Activated CD4-positive, CD25-positive, alpha-beta regulatory T cell treated with anti-CD3 and anti-CD28 coated beads, Interleukin-2, amount 50 U/mL, for 24 hours (primary cell): ENCODE results near the gene TMPRSS5.
"Not testable (repeated sequence)": the region's sequence is repeated elsewhere in the genome, so short reads cannot be mapped to it uniquely, and the experiment has no call there.

Source experiments
- ATAC-seq, 2 donors: fragments of 150-1000 bp; cut with Tn5 transposase; one replicate each; pipeline ENCODE4 v1.10.0; 2021; ENCODE audit warnings: mild to moderate bottlenecking in 1 of 2, moderate library complexity in 1 of 2

TMPRSS5 gene

DNA sequence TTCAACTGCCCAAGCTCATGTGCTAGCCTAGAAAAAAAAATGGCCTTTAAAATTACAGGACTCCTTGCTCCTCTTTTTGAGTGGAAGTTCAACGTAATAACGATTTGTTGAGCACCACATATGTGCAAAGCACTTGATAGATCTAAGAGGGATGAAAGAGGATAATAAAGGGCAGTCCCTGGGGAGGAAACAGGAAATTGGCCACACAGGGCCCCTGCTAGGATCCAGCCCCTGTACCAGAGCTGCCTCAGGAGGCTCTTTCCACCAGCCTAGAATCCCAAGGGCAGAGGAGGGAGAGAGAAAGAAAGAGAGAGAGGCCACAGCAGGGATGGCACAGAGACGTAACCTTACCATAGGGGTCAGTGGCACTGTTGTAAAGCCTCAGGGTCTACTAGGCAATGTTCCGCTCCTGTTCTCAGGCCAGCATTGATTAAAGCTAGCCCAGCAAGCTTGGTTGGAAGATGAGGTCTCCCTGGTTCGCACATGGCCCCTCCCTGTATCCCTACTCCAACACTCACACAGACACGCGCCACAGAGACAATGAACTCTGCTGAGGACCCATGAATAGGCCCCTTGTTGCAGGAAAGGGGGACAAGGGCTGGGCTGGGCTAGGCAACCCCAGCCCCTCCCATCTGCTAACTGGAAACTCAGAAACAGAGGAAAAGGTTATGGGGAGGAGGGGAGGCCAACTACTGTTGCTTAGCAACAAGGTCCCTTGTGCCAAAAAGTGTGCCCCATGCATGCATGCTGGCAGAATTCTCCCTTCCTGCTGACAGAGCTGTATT lies at the start of gene TMPRSS5:
TSS of gene TMPRSS5 (minus strand) at position 438 of the 785 bp plus-strand sequence. CDS start at position 354, 84 bp downstream.
- ATAC-seq, result no peak

DNA sequence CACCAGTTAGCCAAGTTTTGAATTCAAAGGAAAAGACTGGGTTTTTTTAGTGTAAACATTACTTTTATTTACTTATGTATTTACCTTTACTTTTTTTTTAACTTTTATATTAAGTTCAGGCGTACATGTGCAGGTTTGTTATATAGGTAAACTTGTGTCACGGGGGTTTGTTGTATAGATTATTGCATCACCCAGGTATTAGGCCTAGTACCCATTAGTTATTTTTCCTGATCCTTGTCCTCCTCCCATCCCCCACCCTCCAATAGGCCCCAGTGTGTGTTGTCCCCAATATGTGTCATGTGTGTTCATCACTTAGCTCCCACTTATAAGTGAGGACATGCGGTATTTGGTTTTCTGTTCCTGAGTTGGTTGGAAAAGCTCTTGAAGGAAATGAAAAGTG lies 46.8 kb upstream of the TMPRSS5 start:
- no peak for ATAC-seq

DNA sequence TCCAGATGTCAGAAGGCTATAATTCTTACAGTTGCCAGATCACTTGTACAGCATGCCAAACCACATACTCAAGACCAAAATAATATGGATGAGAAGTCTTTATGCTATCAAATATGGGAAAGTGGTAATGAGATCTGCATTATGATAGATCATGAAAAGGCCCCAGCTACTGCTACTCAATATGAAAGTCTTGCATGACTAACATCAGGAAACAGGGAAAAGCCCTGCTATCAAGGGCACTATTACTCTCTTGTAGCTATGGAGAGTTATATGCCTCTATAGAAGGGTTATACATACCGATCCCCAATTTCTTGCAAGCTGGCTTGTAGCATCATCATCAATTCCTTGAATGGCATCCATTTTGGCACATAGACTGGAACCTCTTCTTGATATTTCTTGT lies 30.2 kb upstream of the TMPRSS5 start:
- ATAC-seq, result no peak

DNA sequence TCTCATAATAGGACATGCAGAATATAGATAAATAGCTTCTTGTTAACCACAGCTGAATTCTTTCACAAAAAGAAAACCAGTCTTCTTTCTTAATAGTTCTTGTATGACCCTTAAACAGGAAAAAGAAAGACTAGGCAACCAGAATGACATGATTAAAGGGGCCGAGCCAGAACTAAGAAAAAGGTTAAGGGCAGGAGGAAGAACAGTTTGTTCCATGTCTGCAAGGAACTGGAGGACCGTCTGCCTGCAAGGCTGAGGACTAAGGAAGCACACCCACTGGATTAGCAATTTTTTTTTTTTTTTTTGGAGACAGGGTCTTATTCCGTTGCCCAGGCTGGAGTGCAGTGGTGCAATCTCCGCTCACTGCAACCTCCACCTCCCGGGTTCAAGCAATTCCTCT lies 26.0 kb upstream of the TMPRSS5 start:
- no peak for ATAC-seq

DNA sequence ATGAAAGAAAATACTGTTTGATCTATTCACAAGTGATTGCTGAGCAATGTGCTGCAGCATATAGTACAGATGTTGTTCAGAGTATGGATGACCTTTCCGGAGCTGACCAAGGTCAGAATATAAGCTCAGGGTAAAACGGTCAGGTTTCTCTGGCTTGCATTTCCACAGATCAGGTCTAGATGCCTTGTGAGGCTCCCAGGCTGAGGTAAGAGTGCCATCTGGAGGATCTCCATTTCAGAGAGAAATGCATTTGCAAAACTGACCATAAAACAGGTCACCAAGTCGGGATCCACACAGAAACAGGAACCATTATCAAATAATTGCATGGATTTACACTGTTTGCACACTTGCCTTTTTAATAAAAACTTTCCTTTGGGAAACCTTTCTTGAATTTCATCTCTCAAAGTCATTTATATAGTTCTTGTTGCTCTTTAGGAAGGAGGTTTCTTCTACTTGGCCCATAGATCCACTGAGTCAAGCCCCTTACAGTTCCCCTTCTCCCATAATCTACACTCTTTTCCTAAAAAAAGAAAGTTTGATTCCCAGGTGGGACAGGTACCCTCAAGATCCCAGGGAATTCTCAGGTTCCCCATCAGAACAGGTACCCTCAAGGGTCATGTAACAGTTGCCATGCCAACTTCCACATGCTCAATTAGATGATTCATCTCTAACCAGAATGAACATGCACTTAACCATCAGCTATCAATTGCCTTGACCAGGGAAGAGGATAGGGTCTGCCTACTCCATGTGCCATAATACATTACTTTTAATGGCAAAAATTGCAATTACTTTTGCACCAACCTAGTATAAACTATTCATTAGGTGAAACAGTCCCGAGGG lies 25.0 kb upstream of the TMPRSS5 start:
- no peak for ATAC-seq

DNA sequence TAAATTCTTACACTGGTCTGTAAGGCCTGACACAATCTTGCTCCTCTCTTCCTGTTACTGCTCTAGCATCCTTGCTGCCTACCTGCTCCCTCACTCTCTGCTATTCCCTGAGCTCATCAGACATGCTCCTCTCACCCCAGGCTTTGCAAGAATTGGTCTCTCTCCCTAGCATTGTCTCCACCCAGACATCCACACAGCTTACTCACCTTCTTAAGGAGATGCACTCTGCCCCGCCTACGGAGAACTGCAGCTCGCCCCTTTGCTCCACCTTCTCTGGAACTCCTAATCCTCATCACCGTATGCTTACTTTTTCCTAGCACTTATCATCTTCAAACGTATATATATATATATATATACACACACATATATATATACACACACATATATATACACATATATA lies 23.3 kb upstream of the TMPRSS5 start:
- ATAC-seq, result no peak

DNA sequence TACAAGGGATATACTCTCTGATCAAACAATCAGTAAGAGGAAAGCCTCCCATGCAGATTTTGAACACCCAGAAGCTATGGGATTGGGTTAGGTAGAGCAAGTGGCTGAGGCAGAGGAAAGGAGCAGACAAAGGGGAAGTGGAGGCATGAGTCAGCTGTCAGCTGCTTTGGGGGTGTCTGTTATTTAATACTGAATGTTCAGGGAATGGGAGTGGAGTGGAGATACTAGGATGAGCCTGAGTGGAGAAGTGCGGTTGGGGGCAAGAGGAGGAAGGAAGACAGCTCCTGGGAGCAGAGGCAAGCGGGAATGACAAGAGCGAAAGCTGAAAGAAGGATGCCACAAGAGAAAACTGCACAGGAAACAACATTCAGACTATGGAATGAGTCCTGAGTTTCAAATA lies 22.7 kb upstream of the TMPRSS5 start:
- no peak for ATAC-seq

DNA sequence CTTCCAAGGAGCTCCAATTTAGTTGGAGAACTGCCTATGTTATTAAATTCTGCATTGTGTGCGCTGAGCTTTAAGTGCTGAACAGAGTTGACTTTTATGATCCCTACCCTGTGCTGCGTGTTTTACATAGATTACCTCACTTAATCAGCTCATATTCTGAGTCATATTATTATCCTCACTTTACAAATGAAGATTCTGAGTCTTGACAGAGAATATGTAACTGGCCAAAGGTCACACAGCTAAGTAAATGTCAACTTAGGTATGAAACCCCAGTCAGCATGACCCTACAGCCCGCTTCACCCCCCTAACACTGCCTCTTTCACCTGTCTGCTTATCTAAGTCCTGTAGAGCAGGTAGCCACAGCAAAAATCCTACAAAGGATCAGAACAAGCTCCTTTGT lies 19.8 kb upstream of the TMPRSS5 start:
- no peak for ATAC-seq

DNA sequence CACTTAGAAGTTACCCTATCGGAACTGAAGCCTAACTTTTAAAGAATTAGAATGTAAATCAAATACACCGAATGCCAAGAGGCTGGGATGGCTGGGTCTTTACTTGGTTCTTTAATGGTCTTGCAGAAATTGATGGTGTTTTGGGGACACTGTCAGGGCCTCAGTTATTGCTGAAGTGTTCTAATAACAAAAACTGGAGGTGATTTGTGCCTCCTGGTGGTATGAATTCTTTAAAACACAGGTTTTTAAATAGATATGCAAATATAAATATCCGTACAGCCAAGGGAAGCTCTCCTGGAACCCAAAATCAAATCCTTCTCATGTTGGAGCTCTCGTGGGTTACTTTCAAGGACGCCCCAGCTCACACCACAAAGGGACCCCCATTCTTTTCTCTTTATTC lies 19.3 kb upstream of the TMPRSS5 start:
- ATAC-seq, result no peak

DNA sequence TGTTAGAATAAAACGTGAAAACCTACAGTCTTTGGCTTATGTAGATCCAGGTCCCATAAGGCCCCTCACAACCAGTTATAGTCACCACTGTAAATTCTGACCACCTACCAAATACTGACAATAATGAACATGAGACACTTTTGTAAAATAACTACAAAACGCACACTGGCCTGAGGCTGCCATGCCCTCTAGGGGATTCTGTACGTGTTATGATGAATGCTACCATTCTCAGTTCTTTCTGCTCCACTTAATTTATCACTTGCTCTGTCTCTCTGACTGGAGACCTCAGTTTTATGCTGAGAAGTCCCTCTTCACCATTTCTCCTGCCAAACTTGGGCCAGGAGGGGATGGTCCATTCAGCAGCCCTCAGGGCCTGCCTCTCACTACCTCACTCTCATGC lies 18.7 kb upstream of the TMPRSS5 start:
- ATAC-seq, result no peak

DNA sequence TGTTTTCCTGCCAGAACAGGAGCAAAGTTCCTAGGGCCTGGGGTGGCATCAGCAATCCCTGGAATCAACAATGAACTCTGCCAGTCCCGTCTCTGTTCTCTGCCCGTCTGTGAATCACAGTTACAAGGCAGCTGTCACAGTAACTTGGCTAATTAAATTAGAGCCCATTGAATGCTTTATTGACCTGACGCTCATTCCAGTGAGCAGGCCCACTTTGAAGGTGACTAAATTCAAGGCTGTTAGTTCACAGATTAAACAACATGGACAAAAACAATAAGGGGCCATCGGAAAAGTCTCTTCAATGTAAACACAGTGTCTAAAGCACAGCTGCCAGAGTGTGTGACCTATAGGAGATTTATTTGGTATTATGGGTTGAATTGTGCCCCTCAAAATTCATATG lies 17.7 kb upstream of the TMPRSS5 start:
- ATAC-seq, result no peak

DNA sequence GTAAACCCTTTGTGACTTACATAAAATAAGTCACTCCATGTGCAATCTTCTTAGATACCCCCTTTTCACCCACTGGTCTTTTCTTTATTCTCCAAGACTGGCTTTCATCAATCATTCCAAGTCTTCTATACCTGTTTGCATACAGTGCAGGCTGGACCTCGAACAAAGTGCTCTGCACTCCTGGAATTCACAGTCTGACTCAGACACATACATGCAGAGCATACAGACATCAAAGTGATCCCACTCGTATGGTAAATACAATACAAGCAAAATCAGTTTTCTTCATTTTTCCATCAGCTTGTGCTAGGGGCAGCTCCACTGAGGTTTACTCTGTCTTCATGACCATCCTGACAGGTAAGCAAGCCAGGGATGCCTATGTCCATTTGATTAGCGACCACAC lies 16.8 kb upstream of the TMPRSS5 start:
- ATAC-seq, result no peak

DNA sequence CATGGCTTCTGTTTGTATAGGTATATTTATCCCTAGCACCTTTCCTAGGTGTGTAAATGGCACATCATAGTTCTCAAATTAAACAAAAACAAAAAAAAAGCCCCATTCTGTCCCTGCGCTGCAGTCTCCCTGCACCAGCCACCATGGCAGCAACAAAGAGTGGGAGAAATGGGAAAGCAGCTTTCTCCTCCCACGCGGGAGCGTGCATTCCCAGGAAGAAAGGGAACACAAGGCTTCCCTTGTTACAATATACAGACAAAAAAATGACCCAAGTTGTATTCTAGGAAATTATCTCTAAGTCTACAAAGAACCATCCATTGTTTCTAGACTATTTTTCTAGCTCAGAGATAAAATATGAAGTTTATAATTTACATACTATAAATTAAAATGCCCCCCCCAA lies 16.1 kb upstream of the TMPRSS5 start:
- ATAC-seq, result no peak

DNA sequence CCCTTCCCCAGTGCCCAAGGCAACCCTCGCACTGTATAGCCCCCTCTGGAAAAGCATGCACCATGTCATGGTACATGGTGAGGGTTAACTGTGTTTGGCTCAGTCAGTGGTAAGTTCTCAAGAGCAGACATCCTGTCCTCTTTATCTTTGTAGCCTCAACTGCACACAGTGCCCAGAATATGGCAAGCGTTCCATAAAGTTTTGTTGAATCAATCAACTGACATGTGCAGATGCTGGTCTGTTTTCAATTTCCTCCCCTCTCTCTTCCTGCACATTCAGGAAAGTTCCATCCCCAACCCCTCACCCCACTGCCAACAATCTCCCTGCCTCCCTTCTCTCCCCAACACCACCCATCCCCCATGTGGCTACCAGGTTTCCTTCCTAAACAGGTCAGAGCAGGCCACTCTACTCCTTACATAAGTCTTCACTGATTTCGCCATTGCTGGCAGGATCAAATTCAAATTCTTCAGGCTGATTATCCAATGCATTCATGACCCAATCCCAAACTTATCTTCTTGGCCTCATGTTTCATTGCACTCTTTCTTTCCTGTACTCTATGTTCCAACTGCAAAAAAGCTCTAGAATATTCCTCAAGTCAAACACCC lies 15.5 kb upstream of the TMPRSS5 start:
- peak in 1 of 2 donors; percentile 6 for ATAC-seq

DNA sequence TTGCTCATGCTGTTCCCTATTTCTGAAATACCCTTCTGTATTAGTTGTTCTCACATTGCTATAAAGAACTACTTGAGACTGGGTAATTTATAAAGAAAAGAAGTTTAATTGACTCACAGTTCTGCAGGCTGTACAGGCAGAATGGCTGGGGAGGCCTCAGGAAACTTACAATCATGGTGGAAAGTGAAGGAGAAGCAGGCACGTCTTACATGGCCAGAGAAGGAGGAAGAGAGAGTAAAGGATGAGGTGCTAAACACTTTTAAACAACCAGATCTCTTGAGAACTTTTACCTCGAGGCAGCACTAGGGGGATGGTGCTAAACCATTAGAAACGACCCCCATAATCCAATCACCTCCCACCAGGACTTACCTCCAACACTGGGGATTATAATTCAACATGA lies 14.4 kb upstream of the TMPRSS5 start:
- ATAC-seq, result not testable (repeated sequence)

DNA sequence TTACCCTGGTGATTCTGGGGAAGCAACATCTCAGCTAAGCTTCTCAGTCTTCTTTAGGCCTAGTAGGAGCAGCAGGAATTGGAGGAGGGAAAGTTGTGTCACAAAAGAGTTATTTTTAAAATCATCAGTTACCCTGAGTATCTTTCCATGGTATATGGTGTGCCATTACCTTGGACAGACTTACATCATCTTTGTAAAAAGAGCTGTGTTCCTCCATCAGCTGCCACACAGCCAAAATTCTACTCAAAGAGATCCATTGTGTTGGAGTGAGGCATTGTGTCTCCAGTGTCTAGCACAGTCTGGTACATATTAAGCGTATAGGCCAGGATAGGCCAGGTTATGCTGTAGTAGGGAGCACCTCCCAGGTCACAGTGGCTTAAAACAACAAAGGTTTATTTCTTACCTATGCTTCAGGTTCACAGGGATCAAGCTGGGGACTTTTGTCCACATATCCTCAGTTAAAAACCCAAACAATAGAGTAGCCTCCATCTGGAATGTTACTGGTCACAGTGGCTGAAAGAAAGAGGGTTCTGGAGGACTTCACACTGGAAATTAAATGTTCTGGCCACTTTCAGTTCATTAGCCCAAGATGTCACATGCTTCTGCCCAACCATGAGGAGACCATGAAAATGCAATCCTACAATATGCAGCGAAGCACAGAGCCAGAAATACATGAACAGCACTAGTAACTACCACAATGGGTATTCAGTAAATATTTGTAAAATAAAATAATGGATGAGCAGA lies 9.9 kb upstream of the TMPRSS5 start:
- ATAC-seq, result no peak

DNA sequence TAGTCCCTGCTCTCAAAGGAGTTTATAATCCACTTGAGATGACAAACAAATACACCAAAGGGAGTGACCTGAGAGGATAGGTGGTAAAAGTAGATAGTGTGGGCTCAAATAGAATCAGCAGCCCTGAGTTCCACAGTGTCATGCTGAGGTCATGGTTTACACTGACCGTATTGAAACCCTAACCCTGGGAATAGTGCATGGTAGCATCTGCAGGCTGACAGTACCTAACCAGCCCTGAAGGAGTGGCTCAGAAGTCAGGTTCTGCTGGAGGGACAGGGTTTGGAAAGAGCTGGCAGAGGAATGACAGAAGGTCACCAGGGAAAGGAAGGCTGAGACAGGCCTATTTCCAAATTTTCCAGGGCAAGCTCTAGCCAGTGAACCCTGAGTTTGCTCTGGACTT lies 9.2 kb upstream of the TMPRSS5 start:
- no peak for ATAC-seq

DNA sequence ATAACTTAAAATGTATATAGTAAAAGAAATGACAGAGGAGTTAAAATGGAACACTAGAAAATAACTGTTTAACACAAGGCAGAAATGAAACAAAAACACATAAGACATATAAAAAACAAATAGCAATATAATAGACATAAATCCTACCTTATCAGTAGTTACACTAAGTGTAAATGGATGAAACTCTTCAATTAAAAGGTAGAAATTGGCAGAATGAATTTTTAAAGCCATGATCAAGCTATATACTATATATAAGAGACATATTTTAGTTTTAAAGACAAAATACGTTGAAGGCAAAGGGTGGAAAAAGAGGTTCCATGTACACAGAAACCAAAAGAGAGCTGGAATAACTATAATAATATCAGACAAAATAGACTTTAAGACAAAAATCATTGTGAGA lies 4.9 kb upstream of the TMPRSS5 start:
- ATAC-seq, result no peak

DNA sequence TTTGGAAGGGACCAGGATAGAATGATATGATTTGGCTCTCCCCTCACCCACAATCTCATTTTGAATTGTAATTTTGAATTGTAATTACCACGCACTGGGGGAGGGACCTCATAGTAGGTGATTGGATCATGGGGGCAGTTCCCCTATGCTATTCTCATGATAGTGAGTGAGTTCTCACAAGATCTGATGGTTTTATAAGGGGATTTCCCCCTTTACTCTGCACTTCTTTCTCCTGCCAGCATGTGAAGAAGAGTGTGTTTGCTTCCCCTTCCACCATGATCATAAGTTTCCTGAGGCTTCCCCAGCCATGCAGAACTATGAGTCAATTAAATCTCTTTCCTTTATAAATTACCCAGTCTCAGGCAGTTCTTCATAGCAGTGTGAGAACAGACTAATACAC lies 2.6 kb downstream of the TMPRSS5 start:
- ATAC-seq, result not testable (repeated sequence)

DNA sequence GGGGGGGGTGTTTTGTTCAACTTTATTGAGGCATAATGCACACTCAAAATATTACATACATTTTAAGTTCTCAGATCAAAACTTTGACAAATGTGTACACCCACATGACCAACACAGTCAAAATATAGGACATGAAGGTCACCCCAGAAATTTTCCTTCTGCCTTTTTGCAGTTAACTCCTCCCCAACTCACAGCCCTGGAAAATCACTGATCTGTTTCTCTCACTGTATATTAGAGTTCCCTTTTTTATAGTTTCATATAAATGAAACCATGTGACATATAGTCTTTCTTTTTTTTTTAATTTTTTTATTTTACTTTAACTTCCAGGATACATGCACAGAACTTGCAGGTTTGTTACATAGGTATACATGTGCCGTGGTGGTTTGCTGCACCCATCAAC lies 4.6 kb downstream of the TMPRSS5 start:
- ATAC-seq, result no peak

DNA sequence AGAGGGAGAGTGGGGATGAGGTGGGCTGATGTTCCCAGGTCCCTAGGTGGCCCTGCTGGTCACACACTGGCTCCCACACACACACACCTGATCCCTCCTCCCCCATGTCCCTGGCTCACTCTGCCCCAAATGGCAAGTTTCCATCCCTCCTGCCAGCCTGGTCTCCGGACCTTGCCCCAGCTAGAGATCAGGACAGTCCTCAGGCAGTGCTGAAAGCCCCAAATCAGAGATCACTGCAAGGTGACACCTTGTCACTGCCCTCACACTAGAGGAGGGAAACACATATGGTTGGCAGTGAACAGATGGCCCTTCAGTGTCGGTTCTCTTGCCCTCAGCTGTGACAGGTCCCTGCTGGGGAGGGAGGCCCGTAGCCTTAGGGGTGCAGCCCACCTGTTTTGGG lies 7.6 kb downstream of the TMPRSS5 start:
- ATAC-seq, result no peak

DNA sequence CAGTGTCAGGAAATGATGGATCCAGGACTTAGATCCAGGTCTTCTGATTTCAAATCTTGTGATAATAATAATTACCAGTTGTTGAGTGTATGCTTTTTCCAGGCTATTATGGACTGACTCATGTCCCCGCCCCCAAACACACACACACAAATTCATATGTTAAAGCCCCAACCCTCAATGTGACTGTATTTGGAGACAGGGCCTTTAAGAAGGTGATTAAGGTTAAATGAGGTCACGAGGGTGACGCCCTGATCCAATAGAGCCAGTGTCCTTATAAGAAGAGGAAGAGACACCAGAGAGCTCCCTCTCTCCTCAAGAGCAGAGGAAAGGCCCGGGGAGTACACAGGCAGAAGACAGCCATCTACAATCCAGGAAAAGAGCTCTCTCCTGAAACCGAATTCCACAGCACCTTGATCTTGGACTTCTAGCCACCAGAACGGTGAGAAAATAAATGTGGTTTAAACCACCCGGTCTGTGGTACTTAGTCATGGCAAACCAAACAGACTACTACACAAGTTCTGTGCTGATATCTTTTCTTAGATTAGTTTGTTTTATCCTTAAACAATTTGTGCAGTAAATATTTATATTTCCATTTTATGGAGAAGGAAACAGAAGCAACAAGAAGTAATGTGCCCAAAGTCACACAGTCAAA lies 8.2 kb downstream of the TMPRSS5 start:
- ATAC-seq, result no peak

DNA sequence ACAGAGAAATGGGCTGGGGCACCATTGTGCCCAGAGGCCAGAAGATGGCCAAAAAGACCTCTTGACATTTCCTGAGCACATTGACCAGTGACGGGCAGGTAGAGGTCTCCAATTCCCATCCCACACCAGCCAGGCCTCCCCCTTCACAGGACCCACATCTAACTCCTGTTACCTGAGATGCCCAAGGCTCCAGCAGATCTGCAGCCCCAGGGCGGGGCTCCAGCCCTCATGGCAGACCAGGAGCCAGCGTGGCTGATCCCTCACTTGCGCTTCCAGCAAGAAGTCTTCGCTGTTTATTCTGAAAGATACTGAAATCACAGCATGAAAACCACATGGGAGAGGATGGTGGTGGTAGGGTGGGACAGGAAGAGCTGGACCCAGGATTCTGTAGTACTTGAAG lies 9.0 kb downstream of the TMPRSS5 start:
- no peak for ATAC-seq
